ENCODE results near the gene HEXIM2.

Gene HEXIM2

DNA sequence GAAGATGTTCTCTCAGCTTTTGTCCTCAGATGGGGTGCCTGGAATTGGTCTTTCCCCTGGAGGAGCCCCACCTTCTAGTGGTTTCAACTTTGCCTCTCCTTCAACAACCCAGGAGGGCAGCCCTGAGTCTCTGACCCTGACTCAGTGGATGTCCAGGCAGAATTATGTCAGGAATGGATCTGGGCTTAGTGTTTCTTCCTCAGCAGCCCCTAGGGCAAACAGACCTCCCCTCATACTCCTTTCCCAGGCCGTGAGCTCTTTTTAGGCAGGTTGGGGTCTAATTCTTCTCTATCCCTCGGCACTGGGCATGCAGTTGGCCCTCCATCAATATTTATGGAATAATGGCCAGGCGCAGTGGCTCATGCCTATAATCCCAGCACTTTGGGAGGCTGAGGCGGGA, 39.8 kb downstream of the HEXIM2 start:
- TF ChIP-seq SIN3A (IDR thresholded peaks at IDR 0.05; ENCODE audit: borderline replicate concordance, insufficient read depth, low read length) = no peak
- TF ChIP-seq, protein P1, sequence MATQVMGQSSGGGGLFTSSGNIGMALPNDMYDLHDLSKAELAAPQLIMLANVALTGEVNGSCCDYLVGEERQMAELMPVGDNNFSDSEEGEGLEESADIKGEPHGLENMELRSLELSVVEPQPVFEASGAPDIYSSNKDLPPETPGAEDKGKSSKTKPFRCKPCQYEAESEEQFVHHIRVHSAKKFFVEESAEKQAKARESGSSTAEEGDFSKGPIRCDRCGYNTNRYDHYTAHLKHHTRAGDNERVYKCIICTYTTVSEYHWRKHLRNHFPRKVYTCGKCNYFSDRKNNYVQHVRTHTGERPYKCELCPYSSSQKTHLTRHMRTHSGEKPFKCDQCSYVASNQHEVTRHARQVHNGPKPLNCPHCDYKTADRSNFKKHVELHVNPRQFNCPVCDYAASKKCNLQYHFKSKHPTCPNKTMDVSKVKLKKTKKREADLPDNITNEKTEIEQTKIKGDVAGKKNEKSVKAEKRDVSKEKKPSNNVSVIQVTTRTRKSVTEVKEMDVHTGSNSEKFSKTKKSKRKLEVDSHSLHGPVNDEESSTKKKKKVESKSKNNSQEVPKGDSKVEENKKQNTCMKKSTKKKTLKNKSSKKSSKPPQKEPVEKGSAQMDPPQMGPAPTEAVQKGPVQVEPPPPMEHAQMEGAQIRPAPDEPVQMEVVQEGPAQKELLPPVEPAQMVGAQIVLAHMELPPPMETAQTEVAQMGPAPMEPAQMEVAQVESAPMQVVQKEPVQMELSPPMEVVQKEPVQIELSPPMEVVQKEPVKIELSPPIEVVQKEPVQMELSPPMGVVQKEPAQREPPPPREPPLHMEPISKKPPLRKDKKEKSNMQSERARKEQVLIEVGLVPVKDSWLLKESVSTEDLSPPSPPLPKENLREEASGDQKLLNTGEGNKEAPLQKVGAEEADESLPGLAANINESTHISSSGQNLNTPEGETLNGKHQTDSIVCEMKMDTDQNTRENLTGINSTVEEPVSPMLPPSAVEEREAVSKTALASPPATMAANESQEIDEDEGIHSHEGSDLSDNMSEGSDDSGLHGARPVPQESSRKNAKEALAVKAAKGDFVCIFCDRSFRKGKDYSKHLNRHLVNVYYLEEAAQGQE (IDR thresholded peaks at IDR 0.05; ENCODE audit: insufficient read depth in 1 of 2, low read depth in 2 of 2, low read length in 2 of 2) = no peak
- TF ChIP-seq POLR2AphosphoS5 (IDR thresholded peaks at IDR 0.05; ENCODE audit: low read depth, low read length) = no peak
- TF ChIP-seq FOXP2 (optimal IDR thresholded peaks at IDR 0.05; ENCODE audit: borderline replicate concordance, extremely low read depth, extremely low read length, insufficient read depth) = no peak
- TF ChIP-seq TAF1 (IDR thresholded peaks at IDR 0.05; ENCODE audit: borderline replicate concordance, insufficient read depth, low read length) = no peak

DNA sequence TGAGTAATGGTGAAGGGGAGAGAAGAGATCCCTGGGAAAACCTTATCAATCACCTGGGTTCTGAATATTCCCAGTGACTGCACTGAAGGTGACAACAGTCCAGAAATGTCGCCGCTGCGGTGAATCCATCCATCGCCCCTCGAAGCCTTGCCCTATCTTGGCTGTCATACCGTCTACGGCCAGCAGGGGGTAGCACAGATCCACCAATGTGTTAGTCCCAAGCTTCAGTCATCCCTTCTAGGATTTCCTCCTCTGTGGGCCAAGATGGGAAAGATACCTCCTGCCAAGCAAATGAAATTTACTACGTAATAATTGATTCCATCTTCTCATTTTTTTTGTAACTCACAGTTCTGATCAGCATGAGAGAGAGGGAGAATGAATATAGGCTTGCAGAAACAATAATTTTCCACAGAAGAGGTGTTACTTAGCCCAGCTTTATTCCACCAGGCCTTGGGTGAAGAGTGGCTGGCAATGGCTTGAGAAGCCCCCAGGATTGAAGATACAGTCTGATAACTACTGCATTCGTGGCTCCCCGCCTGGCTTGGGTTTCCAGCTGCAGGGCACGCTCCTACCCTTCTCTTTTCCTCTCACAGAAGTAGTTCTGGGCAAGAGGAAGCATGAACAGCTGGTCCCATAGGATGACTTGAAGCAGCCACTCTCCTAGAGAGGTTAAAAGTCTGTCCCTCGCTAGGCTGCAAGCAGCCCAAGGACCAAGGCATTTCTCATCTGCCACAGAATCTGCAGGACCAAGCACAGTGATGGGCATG, 57.4 kb downstream of the HEXIM2 start:
- TF ChIP-seq, protein P1 (IDR thresholded peaks at IDR 0.05; ENCODE audit: insufficient read depth in 1 of 2, low read depth in 2 of 2, low read length in 2 of 2) = no peak
- no peak for TF ChIP-seq FOXP2 (optimal IDR thresholded peaks at IDR 0.05; ENCODE audit: borderline replicate concordance, extremely low read depth, extremely low read length, insufficient read depth)
- TF ChIP-seq SIN3A (IDR thresholded peaks at IDR 0.05; ENCODE audit: borderline replicate concordance, insufficient read depth, low read length) = no peak
- TF ChIP-seq POLR2AphosphoS5 (IDR thresholded peaks at IDR 0.05; ENCODE audit: low read depth, low read length) = no peak
- TF ChIP-seq TAF1 (IDR thresholded peaks at IDR 0.05; ENCODE audit: borderline replicate concordance, insufficient read depth, low read length) = no peak
